GM21423 (cell line): Measurements from ENCODE around the gene PDXDC1.
"Not testable (repeated sequence)": the region's sequence is repeated elsewhere in the genome, so short reads cannot be mapped to it uniquely, and the experiment has no call there.

Experiments used
- ATAC-seq: cut with Tn5 transposase; IDR thresholded peaks from one replicate; pipeline ENCODE4 v1.9.1; 2021; ENCODE audit warnings: mild to moderate bottlenecking, moderate library complexity; ENCODE audit not compliant: unreplicated experiment

Gene PDXDC1

GRCh38 chr16:14974656-14975417 lies at the start of gene PDXDC1:
PDXDC1 (plus strand) TSS chr16:14975026; CDS start chr16:14975200, 174 bp downstream.
- peak; percentile 93 for ATAC-seq

GRCh38 chr16:14928064-14928714 lies 46.6 kb upstream of the PDXDC1 start:
- ATAC-seq, result not testable (repeated sequence)

GRCh38 chr16:14929176-14929575 lies 45.6 kb upstream of the PDXDC1 start:
- not testable (repeated sequence) for ATAC-seq

- not testable (repeated sequence) for ATAC-seq
These were observed 44.6 kb upstream of the PDXDC1 start for GRCh38 chr16:14930246-14930645.

GRCh38 chr16:14930971-14931370 lies 43.9 kb upstream of the PDXDC1 start:
- not testable (repeated sequence) for ATAC-seq

- ATAC-seq, result not testable (repeated sequence)
These were observed 42.0 kb upstream of the PDXDC1 start for GRCh38 chr16:14932581-14933375.

GRCh38 chr16:14937143-14937542 lies 37.7 kb upstream of the PDXDC1 start, which contains the start of gene NPIPA1:
NPIPA1 (plus strand) TSS chr16:14937443; CDS start chr16:14937443, 0 bp downstream.
- ATAC-seq, result not testable (repeated sequence)

GRCh38 chr16:14937994-14938393 lies 36.8 kb upstream of the PDXDC1 start:
- ATAC-seq, result not testable (repeated sequence)

GRCh38 chr16:14942686-14943085 lies 32.1 kb upstream of the PDXDC1 start:
- not testable (repeated sequence) for ATAC-seq

- no peak for ATAC-seq
These were observed 19.1 kb upstream of the PDXDC1 start for GRCh38 chr16:14955546-14956231.

GRCh38 chr16:14957576-14958322 lies 17.1 kb upstream of the PDXDC1 start:
- no peak for ATAC-seq

GRCh38 chr16:14958323-14958600 lies 16.6 kb upstream of the PDXDC1 start:
- no peak for ATAC-seq

GRCh38 chr16:14958970-14959369 lies 15.9 kb upstream of the PDXDC1 start:
- ATAC-seq, result no peak

- no peak for ATAC-seq
These were observed 13.2 kb upstream of the PDXDC1 start for GRCh38 chr16:14961405-14962186.

- ATAC-seq, result no peak
These were observed 11.3 kb upstream of the PDXDC1 start for GRCh38 chr16:14963281-14964173.

- no peak for ATAC-seq
These were observed 9.5 kb upstream of the PDXDC1 start for GRCh38 chr16:14965328-14965727.

- ATAC-seq, result not testable (repeated sequence)
These were observed 5.0 kb upstream of the PDXDC1 start for GRCh38 chr16:14969795-14970194.

- ATAC-seq, result not testable (repeated sequence)
These were observed 3.1 kb upstream of the PDXDC1 start for GRCh38 chr16:14971621-14972228.
